ENCODE results near the gene CRNN.

GRCh38 chr1:152374451-152374850, 39.6 kb downstream of the CRNN start:
- TF ChIP-seq CTCF (IDR thresholded peaks at IDR 0.05; ENCODE audit: insufficient read depth, low read length) (no peak), POLR2AphosphoS5 (IDR thresholded peaks at IDR 0.05; ENCODE audit: low read depth) (no peak), REST (IDR thresholded peaks at IDR 0.05; ENCODE audit: insufficient replicate concordance, low read depth) (no peak), GABPA (IDR thresholded peaks at IDR 0.05; ENCODE audit: low read depth) (no peak)
